Fibroblast of mammary gland (primary cell): ENCODE data around the gene TOP3B.
"Not testable (repeated sequence)": the region's sequence is repeated elsewhere in the genome, so short reads cannot be mapped to it uniquely, and the experiment has no call there.

ENCODE experiments used
- DNase-seq: peaks from one replicate; pipeline ENCODE4 v3.0.0-alpha.2; 2010; ENCODE audit warnings: low read depth
- H3K4me3 ChIP-seq: 2 replicates; pipeline ENCODE4 v1.5.1; 2011; ENCODE audit warnings: low read depth, mild to moderate bottlenecking, low read length, moderate library complexity; ENCODE audit not compliant: control insufficient read depth
- CTCF ChIP-seq: conservative IDR thresholded peaks from 2 replicates; pipeline ENCODE4 v1.5.1; 2011; ENCODE audit warnings: low read depth, low read length, inconsistent platforms; ENCODE audit not compliant: control insufficient read depth, insufficient read depth

TOP3B gene

GRCh38 chr22:21917959-21918261, 64.7 kb downstream of the TOP3B start:
- TF ChIP-seq CTCF: no peak
- no peak overlapping the region for H3K4me3 ChIP-seq
- DNase-seq: no peak

- TF ChIP-seq CTCF: no peak
- no peak overlapping the region for H3K4me3 ChIP-seq
- no peak for DNase-seq
These were observed 65.2 kb downstream of the TOP3B start for GRCh38 chr22:21917181-21917958.

GRCh38 chr22:21916309-21916918, 66.2 kb downstream of the TOP3B start:
- DNase-seq: no peak
- no peak for TF ChIP-seq CTCF

GRCh38 chr22:21915624-21916308, 66.8 kb downstream of the TOP3B start:
- H3K4me3 ChIP-seq: no peak overlapping the region
- no peak for DNase-seq
- no peak for TF ChIP-seq CTCF

More at GRCh38 chr22:21916309-21916918, 66.2 kb downstream of the TOP3B start:
- H3K4me3 ChIP-seq: no peak overlapping the region

- DNase-seq, H3K4me3 ChIP-seq: not testable (repeated sequence)
These were observed 68.4 kb downstream of the TOP3B start for GRCh38 chr22:21914033-21914642.

DNA sequence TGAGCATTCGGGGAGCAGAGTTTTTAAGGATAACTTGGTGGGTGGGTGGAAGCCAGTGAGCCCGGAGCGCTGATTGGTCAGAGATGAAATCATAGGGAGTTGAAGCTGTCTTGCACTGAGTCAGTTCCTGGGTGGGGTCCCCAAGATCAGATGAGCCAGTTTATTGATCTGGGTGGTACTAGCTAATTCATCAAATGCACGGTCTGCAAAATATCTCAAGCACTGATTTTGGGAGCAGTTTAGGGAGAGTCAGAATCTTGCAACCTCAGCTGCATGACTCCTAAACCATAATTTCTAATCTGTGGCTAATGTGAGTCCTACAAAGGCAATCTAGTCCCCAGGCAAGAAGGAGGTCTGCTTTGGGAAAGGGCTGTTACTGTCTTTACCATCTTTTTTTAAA, 72.2 kb downstream of the TOP3B start:
- DNase-seq, H3K4me3 ChIP-seq: not testable (repeated sequence)

DNA sequence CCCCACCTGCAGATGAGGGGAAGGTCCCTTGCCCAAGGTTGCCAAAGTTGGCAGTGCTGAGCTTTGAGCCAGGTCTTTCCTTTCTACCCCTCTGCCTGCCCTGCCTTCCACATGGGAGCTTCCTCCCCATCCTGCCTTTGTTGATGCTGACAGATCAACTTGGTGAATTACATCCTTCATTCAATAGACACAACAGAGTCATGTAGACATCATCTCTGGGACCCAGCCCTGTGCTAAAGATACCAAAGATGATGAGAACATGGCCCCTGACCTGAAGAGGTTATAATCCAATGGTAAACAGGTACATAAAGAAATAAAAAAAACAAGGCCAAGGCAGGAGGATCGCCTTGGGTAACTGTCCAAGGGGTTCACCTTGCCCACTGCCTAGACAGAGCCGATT, 72.7 kb downstream of the TOP3B start:
- no peak overlapping the region for H3K4me3 ChIP-seq
- no peak for TF ChIP-seq CTCF
- no peak for DNase-seq
